GM12874 (cell line): Measurements from ENCODE around the gene BCL11B.

Experiments used
- CTCF ChIP-seq: IDR thresholded peaks from 2 replicates; pipeline ENCODE4 v1.5.1; 2011; ENCODE audit warnings: low read depth, mild to moderate bottlenecking, control low read depth, low read length, moderate library complexity; ENCODE audit not compliant: insufficient read depth

BCL11B gene

GRCh38 chr14:99157246-99157645 lies 114.8 kb downstream of the BCL11B start:
- no peak for TF ChIP-seq CTCF

GRCh38 chr14:99156814-99157213 lies 115.2 kb downstream of the BCL11B start:
- TF ChIP-seq CTCF: no peak

- no peak for TF ChIP-seq CTCF
These were observed 115.9 kb downstream of the BCL11B start for GRCh38 chr14:99156090-99156425.

GRCh38 chr14:99155173-99156089 lies 116.6 kb downstream of the BCL11B start:
- no peak for TF ChIP-seq CTCF

GRCh38 chr14:99150236-99150635 lies 121.8 kb downstream of the BCL11B start:
- no peak for TF ChIP-seq CTCF

GRCh38 chr14:99148861-99149610 lies 123.0 kb downstream of the BCL11B start:
- TF ChIP-seq CTCF: no peak

GRCh38 chr14:99148131-99148530 lies 123.9 kb downstream of the BCL11B start:
- TF ChIP-seq CTCF: no peak
